NCI-H187 (cell line): ENCODE data around the gene PLSCR2.
"Not testable (repeated sequence)": the region's sequence is repeated elsewhere in the genome, so short reads cannot be mapped to it uniquely, and the experiment has no call there.

Experiments
- DNase-seq, 2 experiments: peaks; one replicate each; lab custom pipeline; 2025; lab: John Stamatoyannopoulos, UW

The PLSCR2 gene

GRCh38 chr3:146416366-146416765 is 53.0 kb downstream of the PLSCR2 start:
- DNase-seq: no peak

GRCh38 chr3:146414010-146414409 is 55.4 kb downstream of the PLSCR2 start:
- DNase-seq: no peak

- not testable (repeated sequence) for DNase-seq
These were observed 56.6 kb downstream of the PLSCR2 start for GRCh38 chr3:146412711-146413110.

- no peak for DNase-seq
These were observed 61.4 kb downstream of the PLSCR2 start for GRCh38 chr3:146407956-146408355.

- DNase-seq: no peak
These were observed 64.9 kb downstream of the PLSCR2 start for GRCh38 chr3:146404436-146404835.

GRCh38 chr3:146403792-146404191 is 65.6 kb downstream of the PLSCR2 start:
- no peak for DNase-seq

- no peak for DNase-seq
These were observed 72.6 kb downstream of the PLSCR2 start for GRCh38 chr3:146396792-146397191.

- DNase-seq: no peak
These were observed 74.2 kb downstream of the PLSCR2 start for GRCh38 chr3:146395164-146395563.

- no peak for DNase-seq
These were observed 78.4 kb downstream of the PLSCR2 start for GRCh38 chr3:146390957-146391356.

GRCh38 chr3:146390006-146390772 is 79.2 kb downstream of the PLSCR2 start:
- DNase-seq: no peak

- DNase-seq: no peak
These were observed 81.8 kb downstream of the PLSCR2 start for GRCh38 chr3:146387566-146387965.

- no peak for DNase-seq
These were observed 82.4 kb downstream of the PLSCR2 start for GRCh38 chr3:146386936-146387335.

GRCh38 chr3:146384786-146385185 is 84.6 kb downstream of the PLSCR2 start:
- DNase-seq: no peak
